Heart right ventricle (tissue), 16 donors: ENCODE results near the gene CYGB. TPM values are rescaled to one million over a fixed set of nuclear protein-coding genes. Genes with fewer than 3 reads are reported as not detected.

Experiments used
- ATAC-seq, 8 donors: fragments of 200-7000 bp; cut with Tn5 transposase; one replicate each; pipeline ENCODE4 v1.9.1; 2020; ENCODE audit warnings: mild to moderate bottlenecking in 8 of 8, moderate library complexity in 8 of 8, moderate number of reproducible peaks in 1 of 8
- DNase-seq, 2 donors: peaks; one replicate each; pipeline ENCODE4 v3.0.0-alpha.2; 2020
- H3K27ac ChIP-seq, 10 donors: fragments of 200-600 bp; sonication (generic) in 2 of 10; one replicate each; pipeline versions ENCODE4 v1.5.0 to v1.8.0; 2020 to 2022; ENCODE audit warnings: mild to moderate bottlenecking in 3 of 10
- H3K27me3 ChIP-seq, 7 donors: fragments of 200-600 bp; one replicate each; pipeline ENCODE4 v1.8.0; 2021 to 2022; ENCODE audit warnings: mild to moderate bottlenecking in 2 of 7
- H3K36me3 ChIP-seq, 9 donors: fragments of 200-600 bp; sonication (generic) in 1 of 9; one replicate each; pipeline versions ENCODE4 v1.5.0 to v1.8.0; 2020 to 2022; ENCODE audit warnings: mild to moderate bottlenecking in 2 of 9
- H3K4me1 ChIP-seq, 9 donors: fragments of 200-600 bp; sonication (generic) in 1 of 9; one replicate each; pipeline versions ENCODE4 v1.5.0 to v1.8.0; 2020 to 2022; ENCODE audit warnings: mild to moderate bottlenecking in 4 of 9
- H3K4me3 ChIP-seq, 10 donors: fragments of 200-600 bp; sonication (generic) in 2 of 10; one replicate each; pipeline versions ENCODE4 v1.5.0 to v1.8.0; 2020 to 2022; ENCODE audit warnings: mild to moderate bottlenecking in 7 of 10, moderate library complexity in 2 of 10
- H3K9me3 ChIP-seq, 11 donors: fragments of 200-600 bp in 10 of 11; sonication (generic) in 2 of 11; one replicate each; pipeline versions ENCODE4 v1.5.0 to v1.8.0; 2013 to 2022; ENCODE audit warnings: mild to moderate bottlenecking in 2 of 11, control low read depth in 1 of 11, moderate library complexity in 1 of 11
- WGBS, 2 donors: extraction: QIAGEN DNeasy Blood & Tissue Kit; methylation state at CpG; one replicate each; pipeline ENCODE4 v1.1.7; 2013; ENCODE audit warnings: inconsistent platforms in 1 of 2; 5-methylcytosine and 5-hydroxymethylcytosine counted together
- intact Hi-C, 10 donors: fragments of 100-400 bp; cut with DNase I; formaldehyde crosslinking; loops; one replicate each; pipeline versions ENCODE4 v1.11.1 to v1.14.2; 2022
- polyA plus RNA-seq, 2 donors: library from polyadenylated mRNA; stranded (reverse); fragments of 200-250 nt; gene quantifications; one replicate each; pipeline ENCODE4 v1.2.3, GENCODE V29; 2013
- total RNA-seq, 10 donors: library from RNA; stranded (reverse); fragmentation: NEBNext Ultra II Directional in 3 of 10; extraction: Animal tissue kit (Norgen Biotek cat#: 25700) in 3 of 10; gene quantifications; one replicate each; pipeline versions ENCODE4 v1.2.1 to v1.2.4, GENCODE V29; 2021 to 2023
- TF ChIP-seq, protein P1 (sequence below), 9 donors: fragments of 200-600 bp; sonication (generic) in 2 of 9; IDR thresholded peaks; one replicate each; pipeline versions ENCODE4 v1.5.0 to v1.8.0; 2021 to 2022; ENCODE audit warnings: antibody characterized with exemption in 9 of 9, mild to moderate bottlenecking in 5 of 9, moderate library complexity in 1 of 9
- donor health status: Arrhythmogenic right ventricular cardiomyopathy.
- donor health status: ischemic (EF 13 %, LVEDD 7.1; RV severe dilation, severe dysfunction).
- donor health status: healthy with polysubstance abuse.
- donor health status: DM: no; HTN: yes; CAD: no.
- donor health status: DM: no; HTN: no; CAD: no.
- donor health status: ischemic (EF 25% LVEDD 6.9; RV normal size, moderate dysfunction).
- donor health status: ischemic (EF 25% LVEDD 5.7; RV mildly dilated, moderate dysfunction).
- donor health status: healthy.
- donor health status: DM: yes; HTN: yes; CAD: no.
- donor health status: Ischemic cardiomyopathy.
- donor health status: ischemic (EF 35%, LVEDD 5.7; RV mildly dilated, moderate dysfunction).
- donor health status: nonischemic (EF 11% LVEDD 7.7; RV severe dilation, severe dysfunction).
- donor health status: DM: yes; HTN: yes; CAD: no.
- donor health status: PGD.
- donor health status: ischemic (EF 29% LVEDD 5.4; RV normal size, mild dysfunction).
- donor health status: nonischemic (EF 23%, LVEDD 6.1; RV moderate dilation, normal function).

Gene CYGB
- total and polyA plus RNA-seq, 12 donors = 9.3 to 57.7 (median 21.1) TPM

DNA sequence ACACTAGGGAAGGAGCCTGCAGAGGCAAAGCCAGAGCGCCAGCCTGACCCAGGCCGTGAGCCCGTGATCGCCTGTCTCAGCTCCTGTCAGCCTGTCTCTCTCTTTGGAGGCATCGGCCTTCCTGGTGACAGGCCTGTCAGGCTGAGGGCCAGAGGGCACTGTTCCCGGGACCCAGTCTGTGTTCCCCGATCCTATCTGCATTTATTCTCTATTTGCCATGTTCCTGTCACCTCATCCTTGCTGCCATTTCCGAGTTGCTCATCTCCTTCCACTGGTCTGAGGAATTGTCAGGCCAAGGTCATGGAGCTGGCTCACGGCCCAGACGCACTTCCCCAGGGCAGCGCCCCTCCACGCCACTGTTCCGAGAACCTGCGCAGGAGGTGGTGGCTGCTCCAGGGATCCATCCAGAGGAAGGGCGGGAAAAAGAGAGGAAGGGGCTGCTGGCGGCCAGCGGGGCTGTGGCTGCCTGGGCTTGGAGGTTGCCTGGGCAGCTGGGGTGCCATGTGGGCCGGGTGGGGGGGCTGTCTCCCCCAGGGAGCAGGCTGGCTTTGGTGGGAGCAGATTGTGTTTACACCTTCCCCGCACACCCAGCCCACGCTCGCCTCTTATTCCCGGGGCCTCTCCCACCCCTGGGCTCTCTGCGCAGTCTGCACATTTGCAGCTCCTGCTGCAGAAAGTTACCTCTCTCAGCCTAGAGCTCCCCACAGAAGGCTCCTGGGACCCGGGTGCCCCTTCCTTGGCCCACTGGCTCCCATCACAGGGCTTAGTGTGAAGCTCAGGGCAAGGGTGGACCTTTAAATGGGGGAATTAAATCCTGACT, 7.2 kb upstream of the CYGB start:
- 28 to 30% methylated on average over 21 to 24 of the region's 24 CpGs for WGBS, 2 donors
- Histone ChIP-seq H3K27me3 (peaks cover 0 to 30% (median 0%) of the 10 kb centered on the region in 7 donors), H3K4me3 (peak overlapping the region in 7 of 10 donors; percentile 2 to 32 (median 18)), H3K36me3 (no peaks in the 10 kb centered on the region), H3K27ac (peak overlapping the region; percentile 70 to 92 (median 85)), H3K4me1 (peaks cover 40 to 80% (median 59%) of the 10 kb centered on the region in 9 donors), H3K9me3 (no peaks in the 10 kb centered on the region)
- DNase-seq (peak; percentile 58 to 78), ATAC-seq (peak; percentile 16 to 74 (median 56))
- intact Hi-C loops = loop anchor here in 1 of 10 donors (10.0 kb wide), 1 partner anchor 180 kb away; the partner anchor contains the start of genes JMJD6 and METTL23
- TF ChIP-seq, protein P1, sequence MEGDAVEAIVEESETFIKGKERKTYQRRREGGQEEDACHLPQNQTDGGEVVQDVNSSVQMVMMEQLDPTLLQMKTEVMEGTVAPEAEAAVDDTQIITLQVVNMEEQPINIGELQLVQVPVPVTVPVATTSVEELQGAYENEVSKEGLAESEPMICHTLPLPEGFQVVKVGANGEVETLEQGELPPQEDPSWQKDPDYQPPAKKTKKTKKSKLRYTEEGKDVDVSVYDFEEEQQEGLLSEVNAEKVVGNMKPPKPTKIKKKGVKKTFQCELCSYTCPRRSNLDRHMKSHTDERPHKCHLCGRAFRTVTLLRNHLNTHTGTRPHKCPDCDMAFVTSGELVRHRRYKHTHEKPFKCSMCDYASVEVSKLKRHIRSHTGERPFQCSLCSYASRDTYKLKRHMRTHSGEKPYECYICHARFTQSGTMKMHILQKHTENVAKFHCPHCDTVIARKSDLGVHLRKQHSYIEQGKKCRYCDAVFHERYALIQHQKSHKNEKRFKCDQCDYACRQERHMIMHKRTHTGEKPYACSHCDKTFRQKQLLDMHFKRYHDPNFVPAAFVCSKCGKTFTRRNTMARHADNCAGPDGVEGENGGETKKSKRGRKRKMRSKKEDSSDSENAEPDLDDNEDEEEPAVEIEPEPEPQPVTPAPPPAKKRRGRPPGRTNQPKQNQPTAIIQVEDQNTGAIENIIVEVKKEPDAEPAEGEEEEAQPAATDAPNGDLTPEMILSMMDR (IDR thresholded peaks at IDR 0.05) = no peak

DNA sequence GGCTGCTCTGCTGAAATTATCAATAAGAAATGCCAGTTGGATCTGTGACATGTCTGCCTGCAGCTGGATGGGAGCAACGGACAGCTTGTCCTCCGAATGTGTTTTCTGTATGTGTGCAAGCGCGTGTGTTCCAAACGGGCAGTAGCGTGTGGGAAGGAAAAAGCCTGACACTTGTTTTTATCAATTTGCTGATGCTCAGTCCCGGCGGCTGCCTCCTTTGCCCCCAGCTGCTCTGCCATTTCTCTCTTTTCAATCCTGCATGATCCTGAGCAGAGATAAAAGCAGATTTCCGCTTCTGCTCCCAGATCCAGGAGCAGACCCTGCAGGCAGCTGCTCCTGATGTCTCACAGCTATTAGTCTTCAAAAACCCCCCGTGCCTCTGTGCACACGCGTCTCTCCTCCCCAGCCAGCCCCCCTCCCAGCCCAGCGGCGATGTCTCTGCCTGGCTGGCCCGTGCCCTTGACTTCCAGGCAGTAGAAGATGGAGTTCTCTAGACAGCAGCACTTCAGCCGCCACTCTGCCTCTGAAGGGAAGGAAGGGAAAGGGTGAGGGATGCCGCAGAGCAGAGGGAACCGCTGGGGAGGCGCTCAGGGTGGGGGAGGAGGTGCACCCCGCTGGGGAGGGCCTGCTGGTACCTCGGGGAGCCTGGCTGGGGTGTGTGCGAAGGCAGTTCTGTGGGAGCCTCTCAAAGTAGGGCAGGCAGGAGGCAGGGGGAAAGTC, 6.5 kb upstream of the CYGB start:
- TF ChIP-seq, protein P1 (IDR thresholded peaks at IDR 0.05) = no peak
- Histone ChIP-seq H3K9me3 (no peaks in the 10 kb centered on the region), H3K27ac (peak overlapping the region; percentile 70 to 92 (median 85)), H3K4me3 (peak overlapping the region in 7 of 10 donors; percentile 2 to 32 (median 18)), H3K4me1 (peaks cover 40 to 87% (median 59%) of the 10 kb centered on the region in 9 donors), H3K27me3 (peaks cover 0 to 38% (median 0%) of the 10 kb centered on the region in 7 donors), H3K36me3 (no peaks in the 10 kb centered on the region)
- peak in 5 of 8 donors; percentile 0 to 36 (median 4) for ATAC-seq
- WGBS, 2 donors = 15% methylated on average over 22 of the region's 22 CpGs
- DNase-seq = no peak
- intact Hi-C loops = loop anchor here in 1 of 10 donors (10.0 kb wide), 1 partner anchor 181 kb away; the partner anchor contains the start of genes JMJD6 and METTL23

DNA sequence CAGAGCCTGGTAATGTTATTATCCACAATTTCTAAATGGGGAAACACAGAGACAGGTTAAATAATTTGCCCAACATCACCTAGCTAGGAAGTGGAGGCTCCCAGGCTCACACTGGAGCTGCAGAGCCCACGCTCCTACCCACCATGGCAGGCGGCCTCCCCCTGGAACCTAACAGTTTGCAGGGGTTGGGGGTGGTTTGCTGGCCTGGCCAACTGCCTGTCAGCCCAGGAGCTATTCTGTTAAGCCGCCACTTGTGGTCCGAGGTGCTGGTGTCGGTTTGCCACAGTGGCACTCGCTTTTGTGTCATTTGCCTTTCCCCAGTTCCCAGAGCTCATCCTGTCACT, 5.9 kb upstream of the CYGB start:
- intact Hi-C loops = loop anchor here in 1 of 10 donors (10.0 kb wide), 1 partner anchor 181 kb away; the partner anchor contains the start of genes JMJD6 and METTL23
- peaks cover 0 to 43% (median 0%) of the 10 kb centered on the region in 7 donors for H3K27me3 ChIP-seq
- 40 to 51% methylated on average over 6 of the region's 6 CpGs for WGBS, 2 donors
- H3K36me3 ChIP-seq = no peaks in the 10 kb centered on the region
- H3K27ac ChIP-seq = peak overlapping the region; percentile 70 to 92 (median 85)
- TF ChIP-seq, protein P1 (IDR thresholded peaks at IDR 0.05) = no peak
- DNase-seq (no peak), ATAC-seq (no peak)
- peaks cover 42 to 90% (median 62%) of the 10 kb centered on the region in 9 donors for H3K4me1 ChIP-seq
- no peaks in the 10 kb centered on the region for H3K9me3 ChIP-seq
- peak overlapping the region in 1 of 10 donors; percentile 24 for H3K4me3 ChIP-seq

DNA sequence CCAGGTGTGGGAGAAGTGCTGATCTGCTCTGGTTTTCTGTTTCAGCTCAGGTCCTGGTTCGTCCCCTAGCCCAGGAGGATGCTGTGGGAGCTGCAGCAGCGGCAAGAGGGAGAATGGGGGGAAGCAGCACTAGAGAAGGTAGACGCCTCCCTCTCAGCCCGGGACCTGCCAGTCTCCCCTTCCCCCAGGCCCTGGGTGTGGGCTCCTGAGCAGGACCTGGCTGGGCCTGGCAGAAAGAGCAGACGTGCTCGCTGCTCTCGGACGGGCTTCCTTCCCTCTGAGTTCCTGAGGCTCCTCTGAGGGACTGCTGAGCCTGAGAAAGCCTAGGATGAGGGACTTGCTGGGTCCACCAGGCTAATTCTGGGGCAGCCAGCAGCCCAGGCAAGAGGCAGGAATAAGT, 5.5 kb upstream of the CYGB start:
- no peaks in the 10 kb centered on the region for H3K36me3 ChIP-seq
- intact Hi-C loops = loop anchor here in 1 of 10 donors (10.0 kb wide), 1 partner anchor 182 kb away; the partner anchor contains the start of genes JMJD6 and METTL23
- DNase-seq (no peak), ATAC-seq (no peak)
- peak overlapping the region; percentile 31 to 92 (median 85) for H3K27ac ChIP-seq
- H3K4me1 ChIP-seq = peaks cover 46 to 90% (median 66%) of the 10 kb centered on the region in 9 donors
- peaks cover 0 to 48% (median 0%) of the 10 kb centered on the region in 7 donors for H3K27me3 ChIP-seq
- no peaks in the 10 kb centered on the region for H3K9me3 ChIP-seq
- TF ChIP-seq, protein P1 (IDR thresholded peaks at IDR 0.05) = no peak
- WGBS, 2 donors = 72 to 79% methylated on average over 8 of the region's 8 CpGs
- H3K4me3 ChIP-seq = no peak overlapping the region
